GM21381 (cell line): ENCODE data around the gene LAMB1.

ENCODE experiments used
- ATAC-seq: cut with Tn5 transposase; IDR thresholded peaks from one replicate; pipeline ENCODE4 v1.9.1; 2021; ENCODE audit warnings: mild to moderate bottlenecking, moderate library complexity; ENCODE audit not compliant: unreplicated experiment

The LAMB1 gene

GRCh38 chr7:107884066-107884818 lies 118.7 kb downstream of the LAMB1 start:
- ATAC-seq, result no peak

GRCh38 chr7:107882766-107883165 lies 120.2 kb downstream of the LAMB1 start:
- no peak for ATAC-seq

GRCh38 chr7:107879400-107880035 lies 123.4 kb downstream of the LAMB1 start:
- peak; percentile 68 for ATAC-seq

- ATAC-seq, result no peak
Measured at GRCh38 chr7:107878636-107879035, 124.3 kb downstream of the LAMB1 start.

GRCh38 chr7:107877731-107878382 lies 125.1 kb downstream of the LAMB1 start:
- ATAC-seq, result no peak

GRCh38 chr7:107876916-107877315 lies 126.0 kb downstream of the LAMB1 start:
- ATAC-seq, result no peak

GRCh38 chr7:107874605-107875446 lies 128.1 kb downstream of the LAMB1 start:
- no peak for ATAC-seq

- no peak for ATAC-seq
Measured at GRCh38 chr7:107874111-107874510, 128.8 kb downstream of the LAMB1 start.
